ENCODE measurements around the gene KCTD20.
"Not testable (repeated sequence)": the region's sequence is repeated elsewhere in the genome, so short reads cannot be mapped to it uniquely, and the experiment has no call there.

The KCTD20 gene

DNA sequence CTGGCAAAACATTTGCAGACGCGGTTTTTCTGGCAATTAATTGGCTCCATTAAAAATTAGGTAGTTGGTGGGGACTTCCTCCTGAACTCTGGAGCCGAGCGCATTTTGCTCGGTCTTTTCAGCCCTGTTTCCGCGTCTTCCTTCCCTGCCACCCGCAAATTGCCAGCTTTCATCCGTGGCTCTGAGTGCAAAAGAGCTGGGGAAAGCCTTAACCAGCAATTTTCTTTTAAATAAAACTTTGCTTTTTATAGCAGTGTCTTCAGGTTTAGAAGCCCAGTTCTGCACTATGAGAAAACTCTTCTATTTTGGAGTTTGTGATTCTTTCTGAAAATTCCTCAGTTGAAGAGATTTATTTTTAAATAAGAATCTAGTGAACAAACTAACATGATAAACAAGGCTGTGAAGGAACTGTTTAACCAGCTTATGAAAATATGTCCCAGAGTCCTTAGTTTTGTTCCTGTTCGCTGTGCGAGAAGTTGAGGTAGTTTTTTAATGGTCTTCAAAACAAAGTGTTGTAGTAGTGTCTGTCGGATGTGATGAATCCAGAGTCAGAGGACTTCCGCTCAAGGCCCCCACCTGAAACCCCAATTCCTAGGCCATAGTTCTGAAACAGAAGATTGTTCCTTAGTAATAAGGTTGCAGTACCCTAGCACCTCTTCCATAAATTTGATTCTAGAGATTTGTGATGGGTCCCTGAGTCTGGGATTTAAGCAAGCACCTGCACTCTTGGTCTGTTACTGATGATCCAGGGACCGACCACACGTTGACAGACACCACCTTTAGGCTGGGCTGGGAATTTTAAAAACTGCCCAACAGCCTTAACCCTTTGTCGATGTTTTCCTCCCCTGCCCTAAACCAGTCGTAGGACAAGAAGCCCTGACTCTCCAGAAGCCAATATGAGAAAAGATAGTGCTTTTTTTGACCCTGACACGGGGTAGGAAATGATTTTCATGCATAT, 950 bp downstream of the KCTD20 start:
- DNase-seq (ENCODE audit: low spot score) (peak; percentile 65), FAIRE-seq (no peak)

DNA sequence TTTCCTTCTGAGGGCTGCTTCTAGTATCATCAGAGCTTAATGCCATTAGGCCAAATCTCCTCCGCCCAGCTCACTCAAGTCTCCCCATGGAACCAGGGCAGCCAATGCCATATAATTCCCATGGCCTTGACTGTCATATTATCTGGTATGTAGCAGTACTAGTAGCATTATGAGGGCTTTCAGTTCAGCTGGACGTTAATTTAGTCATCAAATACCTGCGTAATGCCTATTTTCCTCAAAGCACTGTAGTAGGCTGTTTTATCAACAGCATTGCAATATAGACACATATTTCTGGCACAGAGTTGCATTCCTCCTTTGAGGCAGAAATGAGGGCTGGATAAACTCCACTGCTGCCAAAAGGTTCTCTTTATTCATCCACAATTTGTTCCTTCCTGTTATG, 1.7 kb downstream of the KCTD20 start:
- DNase-seq (ENCODE audit: low spot score), result no peak
- FAIRE-seq, result no peak

DNA sequence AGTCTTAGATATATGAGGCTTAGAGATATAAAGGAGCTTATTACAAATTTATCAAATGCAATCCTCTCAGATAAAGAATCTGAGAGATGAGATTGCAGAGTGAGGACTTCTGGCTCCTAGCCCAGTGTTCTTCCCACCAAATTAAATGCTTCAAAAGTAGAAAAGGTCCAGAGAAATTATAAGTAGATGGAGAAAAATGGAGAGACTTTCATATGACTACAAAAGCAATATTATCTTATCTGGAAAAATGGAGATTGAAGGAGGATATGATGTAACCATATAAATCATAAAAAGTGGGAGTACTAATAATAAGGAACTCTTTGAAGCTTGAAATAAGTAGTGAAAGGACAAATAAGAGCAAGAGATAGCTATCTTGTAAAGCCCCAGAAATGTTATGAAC, 2.8 kb downstream of the KCTD20 start:
- FAIRE-seq (no peak), DNase-seq (ENCODE audit: low spot score) (no peak)

DNA sequence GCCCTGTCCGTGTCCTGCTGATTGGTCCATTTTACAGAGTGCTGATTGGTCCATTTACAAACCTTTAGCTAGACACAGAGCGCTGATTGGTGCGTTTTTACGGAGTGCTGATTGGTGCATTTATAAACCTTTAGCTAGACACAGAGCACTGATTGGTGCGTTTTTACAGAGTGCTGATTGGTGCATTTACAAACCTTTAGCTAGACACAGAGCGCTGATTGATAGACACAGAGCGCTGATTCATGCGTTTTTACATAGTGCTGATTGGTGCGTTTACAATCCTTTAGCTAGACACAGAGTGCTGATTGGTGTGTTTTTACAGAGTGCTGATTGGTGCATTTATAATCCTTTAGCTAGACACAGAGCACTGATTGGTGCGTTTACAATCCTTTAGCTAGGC, 6.4 kb downstream of the KCTD20 start:
- FAIRE-seq; DNase-seq (ENCODE audit: low spot score): not testable (repeated sequence)

DNA sequence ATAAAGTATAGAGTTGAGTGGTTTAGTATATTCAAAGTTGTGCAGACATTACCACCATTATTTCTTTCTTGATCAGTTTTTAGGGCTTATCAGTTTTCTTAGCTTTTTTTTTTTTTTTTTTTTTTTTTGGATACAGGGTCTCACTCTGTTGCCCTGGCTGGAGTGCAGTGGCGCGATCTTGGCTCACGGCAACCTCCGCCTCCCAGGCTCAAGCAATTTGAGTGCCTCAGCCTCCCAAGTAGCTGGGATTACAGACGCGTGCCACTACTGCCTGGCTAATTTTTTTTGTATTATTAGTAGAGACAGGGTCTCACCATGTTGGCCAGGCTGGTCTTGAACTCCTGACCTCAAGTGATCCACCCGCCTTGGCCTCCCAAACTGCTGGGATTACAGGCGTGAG, 10.1 kb downstream of the KCTD20 start:
- not testable (repeated sequence) for FAIRE-seq; DNase-seq (ENCODE audit: low spot score)

DNA sequence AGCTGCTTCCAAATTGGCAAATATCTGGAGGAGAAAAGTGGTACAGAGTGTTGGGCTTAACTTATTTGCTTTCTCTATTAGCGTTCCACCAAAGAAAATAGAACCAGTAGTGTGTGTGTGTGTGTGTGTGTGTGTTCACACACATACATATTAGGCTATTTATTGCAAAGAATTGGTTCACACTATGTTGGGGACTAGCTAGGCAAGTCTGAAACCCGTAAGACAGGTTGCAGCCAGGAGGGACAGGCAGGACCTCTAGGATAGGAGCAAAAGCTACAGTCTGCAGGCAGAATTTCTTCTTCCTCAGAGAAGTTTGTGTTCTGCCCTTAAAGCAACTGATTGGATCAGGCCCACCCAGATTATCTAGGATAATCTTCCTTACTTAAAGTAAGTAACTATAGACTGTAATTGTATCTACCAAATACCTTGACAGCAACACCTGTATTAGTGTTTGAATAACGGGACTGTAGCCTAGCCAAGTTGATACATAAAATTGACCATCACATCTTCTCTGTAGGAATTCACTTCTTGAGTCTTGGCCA, 12.8 kb downstream of the KCTD20 start:
- peak; percentile 5 for FAIRE-seq

DNA sequence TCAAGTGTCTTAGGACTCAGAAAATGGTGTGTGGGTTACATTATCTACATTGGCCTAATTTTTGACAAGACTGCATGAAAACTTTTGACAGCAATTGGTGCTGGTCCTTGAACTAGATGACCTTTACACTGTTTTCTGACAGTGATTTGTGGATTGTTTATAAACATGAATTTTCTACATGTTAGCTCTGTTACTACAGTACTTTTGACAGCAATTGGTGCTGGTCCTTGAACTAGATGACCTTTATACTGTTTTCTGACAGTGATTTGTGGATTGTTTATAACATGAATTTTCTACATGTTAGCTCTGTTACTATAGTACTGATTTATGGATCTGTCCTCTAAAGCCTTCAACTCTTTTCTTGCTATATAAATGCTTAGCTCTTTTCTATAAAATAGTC, 16.7 kb downstream of the KCTD20 start:
- DNase-seq (ENCODE audit: low spot score), result no peak
- no peak for FAIRE-seq

More for the DNA sequence above, 12.8 kb downstream of the KCTD20 start:
- no peak for DNase-seq (ENCODE audit: low spot score)

DNA sequence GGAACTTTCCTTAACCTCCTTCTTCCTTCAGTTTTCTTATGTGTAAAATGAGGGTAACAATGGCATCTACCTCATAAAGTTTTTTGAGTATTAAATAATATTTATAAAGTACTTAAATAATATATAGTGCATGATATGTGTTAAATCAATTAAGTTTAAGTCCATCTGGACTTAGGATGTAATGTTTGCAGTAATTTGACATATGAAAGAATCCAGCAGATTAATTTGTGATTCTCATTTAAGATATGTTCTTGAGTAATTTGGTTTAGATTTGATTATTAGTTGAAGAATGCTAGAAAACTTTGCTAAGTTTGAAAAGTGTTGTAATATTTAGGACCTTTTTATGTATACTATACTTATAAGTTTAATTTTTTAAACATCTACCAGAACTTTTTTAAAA, 18.1 kb downstream of the KCTD20 start:
- DNase-seq (ENCODE audit: low spot score), result no peak
- FAIRE-seq, result no peak

DNA sequence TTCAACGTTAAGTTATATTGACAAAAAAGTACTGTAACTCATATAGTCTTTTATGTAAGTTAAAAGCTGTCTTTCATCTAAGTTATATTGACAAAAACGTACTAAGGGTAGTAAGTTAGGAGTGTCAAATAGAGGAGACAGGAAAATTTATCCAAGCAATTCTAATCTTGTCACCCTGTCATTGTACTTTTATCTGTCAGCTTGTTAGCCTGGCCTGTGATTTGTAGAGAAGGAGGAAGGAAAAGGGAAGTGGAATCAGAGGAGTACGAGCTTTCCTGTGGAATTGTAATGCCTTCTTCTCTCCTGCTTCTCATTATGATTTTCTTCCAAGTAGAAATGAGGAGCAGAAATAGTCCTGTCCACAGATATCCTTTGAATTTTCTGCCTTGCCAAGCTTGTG, 18.8 kb downstream of the KCTD20 start:
- FAIRE-seq (no peak), DNase-seq (ENCODE audit: low spot score) (no peak)

DNA sequence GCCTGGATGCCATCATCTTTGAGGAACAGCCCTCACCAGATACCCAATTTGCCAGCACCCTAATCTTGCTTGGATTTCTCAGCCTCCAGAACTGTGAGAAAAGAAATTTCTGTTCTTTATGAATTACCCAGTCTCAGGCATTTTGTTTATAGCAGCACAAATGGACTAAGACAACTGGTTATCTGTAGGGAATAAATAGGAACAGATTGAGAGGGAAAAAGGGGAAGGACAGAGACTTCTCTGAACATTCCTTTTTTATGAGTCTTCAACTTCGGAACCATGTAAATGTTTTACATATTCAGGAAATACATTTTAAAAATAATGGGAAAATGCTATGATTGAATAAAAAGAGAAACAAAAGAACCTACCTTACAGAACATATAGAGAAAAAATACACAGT, 20.9 kb downstream of the KCTD20 start:
- FAIRE-seq (no peak), DNase-seq (ENCODE audit: low spot score) (no peak)

DNA sequence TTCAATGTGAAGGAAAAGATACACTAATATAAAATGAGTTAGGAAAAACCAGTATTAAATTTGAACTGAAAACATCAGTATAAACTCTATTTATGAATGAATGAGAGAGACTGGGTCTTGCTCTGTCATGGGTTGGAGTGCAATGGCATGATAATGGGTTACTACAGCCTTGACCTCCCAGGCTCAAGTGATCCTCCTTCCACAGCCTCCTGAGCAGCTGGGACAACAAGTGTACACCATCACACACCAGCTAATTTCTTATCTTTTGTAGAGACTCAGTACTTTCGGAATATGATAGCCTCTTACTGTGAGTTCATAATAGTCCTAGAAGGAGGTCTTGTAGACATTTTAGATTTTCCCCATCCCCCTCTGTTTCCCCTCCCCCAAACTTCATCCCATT, 21.4 kb downstream of the KCTD20 start:
- DNase-seq (ENCODE audit: low spot score), result no peak
- no peak for FAIRE-seq

DNA sequence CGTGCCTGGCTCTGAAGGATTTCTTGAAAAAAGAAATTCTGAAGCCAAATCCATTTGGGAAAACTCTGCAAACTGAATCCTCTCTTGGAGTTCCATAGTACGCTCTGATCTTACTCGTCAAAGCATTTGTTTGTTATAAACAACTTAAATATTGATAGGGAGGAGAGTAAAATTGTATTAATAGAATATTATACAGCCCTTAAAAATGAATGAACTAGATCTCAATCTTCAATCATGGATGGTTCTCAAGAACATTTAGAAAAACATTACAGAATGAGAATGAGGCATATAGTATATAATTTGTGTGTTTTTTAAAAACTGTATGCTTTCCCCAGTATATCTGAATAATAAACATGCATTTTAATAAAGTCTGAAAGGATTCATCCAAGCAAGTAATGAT, 24.8 kb downstream of the KCTD20 start:
- DNase-seq (ENCODE audit: low spot score) (no peak), FAIRE-seq (no peak)

DNA sequence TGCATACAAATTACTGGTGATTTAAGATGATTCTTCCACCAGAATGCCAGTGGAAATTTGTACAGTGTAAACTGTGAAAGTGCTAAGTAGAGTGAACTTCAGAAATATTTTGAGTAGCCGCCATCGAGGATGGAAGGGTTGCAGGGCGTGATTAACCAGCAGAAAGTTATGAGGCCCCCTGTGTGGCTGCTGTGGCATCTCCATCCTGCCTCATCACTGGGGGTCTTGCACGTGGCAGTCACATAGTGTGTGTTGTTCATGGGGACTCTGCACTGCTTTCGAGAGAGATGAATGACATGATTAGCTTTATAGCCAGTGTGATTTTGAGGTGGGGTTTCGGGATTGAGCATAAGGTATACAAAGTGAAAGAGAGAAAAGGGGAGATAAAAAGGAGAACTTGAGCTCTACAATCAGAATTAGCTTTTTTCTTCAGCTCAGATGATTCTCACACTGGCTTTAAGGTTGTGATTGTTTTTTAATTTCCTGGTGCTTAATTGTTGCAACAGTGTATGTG, 26.4 kb downstream of the KCTD20 start:
- no peak for DNase-seq (ENCODE audit: low spot score)
- no peak for FAIRE-seq

DNA sequence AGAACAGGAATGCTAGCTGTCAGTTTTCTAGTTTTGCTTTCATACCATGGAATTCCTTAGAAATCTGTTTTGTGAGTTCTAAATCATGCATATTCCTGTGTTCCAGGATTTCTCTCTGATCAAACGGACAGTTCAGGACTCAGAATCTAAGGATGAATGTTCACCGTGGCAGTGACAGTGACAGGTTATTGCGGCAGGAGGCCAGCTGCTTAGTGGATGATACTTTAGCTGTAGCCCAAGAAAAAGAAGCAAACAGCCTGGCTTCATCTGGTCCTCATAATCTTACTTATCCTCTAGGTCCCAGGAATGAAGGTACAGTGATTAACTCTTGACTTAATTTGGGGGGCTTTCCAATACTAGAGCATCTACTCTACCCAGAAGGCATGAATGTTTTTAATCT, 27.1 kb downstream of the KCTD20 start:
- no peak for FAIRE-seq
- DNase-seq (ENCODE audit: low spot score), result no peak

DNA sequence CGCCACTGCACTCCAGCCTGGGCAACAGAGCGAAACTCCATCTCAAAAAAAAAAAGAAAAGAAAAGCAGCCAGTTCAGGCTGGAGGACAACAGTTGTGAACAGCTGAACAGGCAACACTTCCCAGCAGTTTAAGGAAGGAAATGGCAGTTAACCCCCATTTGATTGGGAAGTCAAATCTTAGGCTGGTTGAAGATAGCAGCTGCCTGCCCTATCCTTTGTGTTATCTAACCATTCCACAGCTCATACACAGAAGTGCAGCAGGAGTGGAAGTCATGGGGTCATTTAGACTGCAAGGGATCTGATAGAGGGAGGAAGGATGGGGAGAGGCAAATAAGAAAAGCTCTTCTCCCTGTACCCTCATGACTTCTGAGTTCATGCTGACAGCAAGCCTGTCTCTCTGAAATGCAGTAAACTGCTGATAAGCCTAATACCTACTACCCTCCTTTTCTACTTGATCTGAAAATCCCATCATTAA, 35.3 kb downstream of the KCTD20 start:
- FAIRE-seq, result no peak

DNA sequence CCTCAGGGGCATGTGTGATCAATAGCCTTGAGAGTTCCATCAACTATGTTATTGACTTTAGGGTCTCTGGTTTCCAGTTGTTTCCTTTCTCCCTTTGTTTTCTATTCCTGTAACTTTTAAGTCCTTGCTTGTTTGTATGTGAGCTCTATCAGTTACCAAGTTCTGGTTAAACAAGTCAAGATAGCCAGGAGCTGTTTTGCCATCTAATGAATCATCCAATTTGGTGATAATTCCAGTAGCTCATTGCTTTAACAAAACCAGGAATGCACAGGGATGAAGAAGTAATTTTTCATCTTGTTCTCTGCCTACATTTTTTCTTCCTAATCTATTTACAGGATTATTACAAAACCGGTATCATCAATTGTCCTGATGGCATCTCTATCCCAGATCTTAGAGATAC, 36.5 kb downstream of the KCTD20 start:
- DNase-seq (ENCODE audit: low spot score) (no peak), FAIRE-seq (no peak)

More for the DNA sequence above, 35.3 kb downstream of the KCTD20 start:
- no peak for DNase-seq (ENCODE audit: low spot score)

DNA sequence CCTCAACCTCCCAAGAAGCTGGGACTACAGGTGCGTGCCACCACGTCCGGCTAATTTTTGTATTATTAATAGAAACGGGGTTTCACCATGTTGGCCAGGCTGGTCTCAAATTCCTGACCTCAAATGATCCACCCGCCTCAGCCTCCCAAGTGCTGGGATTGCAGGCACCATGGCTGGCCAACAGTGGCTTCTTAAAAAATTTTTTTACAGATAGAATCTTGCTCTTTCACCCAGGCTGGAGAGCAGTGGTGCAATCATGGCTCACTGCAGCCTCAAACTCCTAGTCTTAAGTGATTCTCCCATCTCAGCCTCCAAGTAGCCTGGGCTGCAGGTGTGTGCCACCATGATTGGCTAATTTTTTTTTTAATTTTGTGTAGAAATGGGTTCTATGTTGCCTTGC, 40.5 kb downstream of the KCTD20 start:
- not testable (repeated sequence) for FAIRE-seq; DNase-seq (ENCODE audit: low spot score)

DNA sequence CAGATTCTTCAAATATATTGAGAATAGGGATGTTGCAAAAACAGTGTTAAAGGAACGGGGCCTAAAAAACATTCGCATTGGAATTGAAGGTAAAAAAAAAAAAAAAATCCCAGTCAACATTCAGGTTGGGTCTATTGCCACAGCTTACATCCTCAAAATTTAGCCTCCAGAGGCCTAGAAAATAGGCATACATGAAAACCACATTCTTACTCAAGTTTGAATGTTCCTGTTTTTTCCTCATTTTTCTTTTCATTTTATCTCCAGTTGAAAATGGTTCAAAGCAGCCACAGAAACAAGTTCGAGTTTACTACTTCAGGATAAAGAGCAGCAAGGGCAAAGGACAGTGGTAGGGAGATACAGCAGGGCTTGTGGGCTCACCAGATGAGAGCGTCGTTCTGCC, 41.9 kb downstream of the KCTD20 start:
- FAIRE-seq, result no peak

DNA sequence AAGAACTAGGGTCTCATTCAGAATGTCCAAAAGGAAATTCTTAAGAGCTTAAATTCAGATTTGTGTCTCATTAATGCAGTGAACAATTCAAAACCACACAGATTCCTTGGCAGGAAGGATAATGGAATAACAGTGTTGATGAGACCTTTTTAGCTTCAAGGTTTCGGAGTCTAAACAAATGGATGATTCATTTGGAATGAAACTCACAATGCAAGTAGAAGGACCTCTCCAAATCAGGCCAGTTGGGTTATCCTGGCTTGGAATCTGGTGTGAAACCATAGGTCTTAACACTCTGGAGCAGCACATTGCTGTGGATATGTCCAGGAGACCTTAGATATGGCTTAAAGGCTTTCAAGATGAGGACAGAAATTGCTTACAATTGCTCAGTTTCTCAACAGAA, 44.9 kb downstream of the KCTD20 start:
- DNase-seq (ENCODE audit: low spot score) (no peak), FAIRE-seq (no peak)

More for the DNA sequence above, 41.9 kb downstream of the KCTD20 start:
- no peak for DNase-seq (ENCODE audit: low spot score)

DNA sequence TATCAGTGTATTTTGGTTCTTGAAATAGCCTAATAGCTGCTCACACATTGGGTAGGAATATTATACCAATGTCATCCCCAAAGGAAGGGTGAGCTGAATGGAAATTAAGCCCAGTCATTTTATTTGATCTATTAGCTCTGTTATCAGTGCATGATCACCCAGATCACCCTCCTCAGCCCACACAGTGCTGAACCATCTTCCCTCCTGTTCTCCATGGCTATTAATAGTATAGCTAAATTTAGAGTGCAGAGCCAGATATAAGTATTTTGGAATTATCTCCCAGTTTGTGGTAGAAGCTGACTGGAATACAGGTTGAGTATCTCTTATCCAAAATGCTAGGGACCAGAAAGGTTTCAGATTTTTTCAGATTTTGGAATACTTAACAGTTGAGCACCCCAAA, 45.4 kb downstream of the KCTD20 start:
- FAIRE-seq (no peak), DNase-seq (ENCODE audit: low spot score) (no peak)

DNA sequence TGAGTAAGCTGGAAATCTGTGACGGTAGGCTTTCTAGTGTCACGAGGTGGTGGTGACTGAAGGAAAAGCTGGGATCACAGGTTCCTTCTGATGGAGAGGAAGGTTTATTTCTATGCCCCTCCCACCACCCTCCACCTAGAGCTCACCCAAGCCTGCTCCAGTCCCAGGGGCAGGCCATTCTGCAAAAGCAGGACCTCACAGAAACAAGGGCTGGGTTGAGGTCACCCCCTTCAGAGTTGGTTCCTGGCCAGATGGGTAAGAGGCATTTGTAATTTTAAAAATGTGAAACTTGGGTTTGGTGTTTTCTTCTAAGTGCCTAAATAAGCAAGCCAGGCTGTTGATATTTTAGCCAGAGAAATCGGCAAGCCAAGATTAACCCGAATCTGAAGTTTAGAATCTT, 46.6 kb downstream of the KCTD20 start:
- DNase-seq (ENCODE audit: low spot score) (no peak), FAIRE-seq (no peak)

DNA sequence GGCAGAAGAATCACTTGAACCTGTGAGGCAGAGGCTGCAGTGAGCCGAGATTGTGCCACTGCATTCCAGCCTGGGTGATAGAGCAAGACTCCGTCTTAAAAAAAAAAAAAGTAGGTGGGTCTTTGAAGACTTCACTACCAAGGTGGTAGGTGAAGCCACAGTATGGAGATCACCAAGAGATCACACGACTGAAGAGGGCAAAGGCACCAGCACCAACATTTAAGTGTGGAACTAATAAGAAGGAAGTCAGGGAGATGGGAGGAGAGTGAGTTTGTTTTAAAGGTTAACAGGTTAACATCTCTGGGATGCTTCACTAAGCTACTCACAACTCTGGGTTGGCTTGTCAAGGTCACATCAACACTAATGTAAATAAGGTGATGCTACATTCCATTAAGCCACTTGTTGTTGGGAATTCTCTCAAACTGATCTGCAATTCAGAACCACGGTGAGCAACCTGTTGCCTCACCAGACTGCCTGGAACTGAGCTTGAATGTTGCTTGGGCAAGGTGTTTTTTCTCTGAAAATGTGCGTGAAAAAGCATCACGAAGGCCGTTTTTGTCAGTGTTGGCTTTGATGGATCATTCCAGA, 48.7 kb downstream of the KCTD20 start:
- no peak for DNase-seq (ENCODE audit: low spot score)

More for the DNA sequence above, 48.7 kb downstream of the KCTD20 start:
- no peak for FAIRE-seq

All from urothelium cell line (cell line).